CD4-positive, alpha-beta T cell treated with Interleukin-1 beta for 1 hour (primary cell): ENCODE results near the gene PLXNB1.
"Not testable (repeated sequence)": the region's sequence is repeated elsewhere in the genome, so short reads cannot be mapped to it uniquely, and the experiment has no call there.

ENCODE experiments used
- DNase-seq, 2 donors: peaks; one replicate each; pipeline ENCODE4 v3.0.0-alpha.2; 2020 to 2022

PLXNB1 gene

GRCh38 chr3:48461767-48462166, 31.9 kb upstream of the PLXNB1 start:
- not testable (repeated sequence) for DNase-seq

GRCh38 chr3:48460517-48460902, 30.6 kb upstream of the PLXNB1 start:
- DNase-seq: no peak

GRCh38 chr3:48459773-48460516, 30.1 kb upstream of the PLXNB1 start:
- DNase-seq: no peak

GRCh38 chr3:48459331-48459730, 29.4 kb upstream of the PLXNB1 start:
- no peak for DNase-seq

- no peak for DNase-seq
These were observed 26.6 kb upstream of the PLXNB1 start for GRCh38 chr3:48456456-48456855.

- DNase-seq: no peak
These were observed 21.4 kb upstream of the PLXNB1 start for GRCh38 chr3:48451270-48451669.

GRCh38 chr3:48446425-48447193, 16.7 kb upstream of the PLXNB1 start, which contains the start of gene ATRIP:
Gene ATRIP (plus strand): TSS chr3:48446737. CDS start chr3:48446846, 109 bp downstream.
- DNase-seq: peak; percentile 83 to 89

- DNase-seq: no peak
These were observed 16.1 kb upstream of the PLXNB1 start for GRCh38 chr3:48446043-48446424.

- DNase-seq: no peak
These were observed 15.5 kb upstream of the PLXNB1 start for GRCh38 chr3:48445277-48445882.

- DNase-seq: no peak
These were observed 12.1 kb upstream of the PLXNB1 start for GRCh38 chr3:48441940-48442339.

GRCh38 chr3:48440590-48440958, 10.7 kb upstream of the PLXNB1 start:
- peak in 1 of 2 donors; percentile 24 for DNase-seq

GRCh38 chr3:48439820-48440589, 10.1 kb upstream of the PLXNB1 start, which contains the start of the genes CCDC51 and TMA7:
Gene CCDC51 (minus strand): TSS chr3:48440119. CDS start chr3:48435128, 4,991 bp downstream.
Gene TMA7 (plus strand): TSS chr3:48440257. CDS start chr3:48440297, 40 bp downstream.
- DNase-seq: peak; percentile 98

- no peak for DNase-seq
These were observed 7.9 kb upstream of the PLXNB1 start for GRCh38 chr3:48437812-48438211.

- DNase-seq: no peak
These were observed 7.0 kb upstream of the PLXNB1 start for GRCh38 chr3:48436855-48437254.

GRCh38 chr3:48436477-48436787, 6.5 kb upstream of the PLXNB1 start:
- DNase-seq: no peak

- peak; percentile 86 to 89 for DNase-seq
These were observed 6.0 kb upstream of the PLXNB1 start for GRCh38 chr3:48435774-48436476.

GRCh38 chr3:48435223-48435595, 5.3 kb upstream of the PLXNB1 start:
- DNase-seq: no peak

GRCh38 chr3:48434591-48435222, 4.8 kb upstream of the PLXNB1 start:
- no peak for DNase-seq

- no peak for DNase-seq
These were observed 3.7 kb upstream of the PLXNB1 start for GRCh38 chr3:48433472-48434118.

GRCh38 chr3:48432411-48433371, 2.8 kb upstream of the PLXNB1 start:
- no peak for DNase-seq
